Measurements from ENCODE around the gene MIS12. TPM values are rescaled to one million over a fixed set of nuclear protein-coding genes. Genes with fewer than 3 reads are reported as not detected.
A peak's percentile ranks its signal among the peaks of the same experiment; 100 is the strongest.

Gene MIS12
- total and polyA plus RNA-seq, 2 of the 13 experiments (the other 11 are each of a cell fraction or from before 2014, with no cell fraction given) = 13.4 to 28.0 TPM

DNA sequence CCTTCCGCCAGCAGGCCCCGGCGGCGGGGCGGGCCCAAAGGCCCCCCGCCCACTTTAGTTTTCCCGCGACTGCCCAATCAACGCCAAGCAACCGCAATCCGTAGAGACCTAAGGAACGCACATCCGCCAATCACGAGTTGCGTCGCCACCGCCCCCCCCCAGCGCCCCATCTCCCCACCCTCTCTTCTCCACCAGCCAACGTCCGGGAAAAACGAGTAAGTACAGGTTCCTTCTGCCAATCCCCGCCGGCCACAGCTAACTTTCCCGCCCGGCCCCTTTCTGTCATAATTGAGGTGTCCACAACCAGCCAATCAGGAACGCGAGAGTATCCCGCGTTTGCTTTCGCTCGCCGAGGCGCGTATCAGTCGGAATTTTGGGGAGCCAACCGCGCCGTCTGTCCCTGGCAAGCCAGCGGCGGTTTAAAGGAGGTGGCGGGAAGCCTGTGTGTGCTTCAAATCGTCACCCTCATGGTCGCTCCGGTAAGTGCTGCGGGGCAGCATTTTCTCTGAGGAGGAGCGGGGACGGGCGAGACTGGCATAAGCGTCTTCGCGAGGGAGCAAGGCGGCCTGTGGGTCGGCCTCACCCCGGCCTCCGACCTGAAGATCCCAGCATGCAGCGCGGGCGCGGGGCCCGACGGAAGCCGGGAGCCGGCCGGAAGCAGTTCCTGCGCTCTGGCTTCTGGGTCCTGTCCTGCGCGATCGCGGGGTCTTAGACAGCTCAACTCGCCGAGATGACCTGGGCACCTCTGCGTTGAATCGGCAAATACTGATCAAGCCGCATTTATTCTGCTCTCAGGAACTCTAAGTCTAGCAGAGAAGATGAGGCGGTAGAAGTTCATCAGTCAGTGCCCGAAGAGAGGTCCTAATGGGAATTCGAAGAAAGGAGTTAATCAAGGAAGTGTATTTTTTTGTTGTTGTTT lies at the start of gene MIS12 (continued):
- TF ChIP-seq ZEB1 (IDR thresholded peaks at IDR 0.05; ENCODE audit: insufficient replicate concordance, low read depth) (peak; percentile 67), ZNF879 (CRISPR knock-in tag; IDR thresholded peaks at IDR 0.05) (0 out of 2 replicates have a peak, but pooled peaks have one; percentile 38), SCMH1 (CRISPR knock-in tag; IDR thresholded peaks at IDR 0.05; ENCODE audit: borderline replicate concordance) (no peak), SP2 (CRISPR knock-in tag; IDR thresholded peaks at IDR 0.05) (peak; percentile 77), ZKSCAN1 (IDR thresholded peaks at IDR 0.05; ENCODE audit: low read length) (no peak; the same call in 1 of the 2 replicates), HNRNPH1 (optimal IDR thresholded peaks at IDR 0.05; ENCODE audit: low read depth, low read length) (no peak), ZNF44 (CRISPR knock-in tag; IDR thresholded peaks at IDR 0.05) (peak; percentile 80; the same call in 1 of the 2 replicates), PAWR (CRISPR knock-in tag; IDR thresholded peaks at IDR 0.05; ENCODE audit: borderline replicate concordance) (no peak), SMAD9 (CRISPR knock-in tag; IDR thresholded peaks at IDR 0.05) (no peak; the same call in 1 of the 2 replicates), NONO (IDR thresholded peaks at IDR 0.05) (no peak), NONO (CRISPR knock-in tag; conservative IDR thresholded peaks at IDR 0.05) (peak; percentile 83), KAT8 (CRISPR knock-in tag; IDR thresholded peaks at IDR 0.05) (peak; percentile 96), NBN (conservative IDR thresholded peaks at IDR 0.05) (no peak)
- TF ChIP-seq, protein P1, sequence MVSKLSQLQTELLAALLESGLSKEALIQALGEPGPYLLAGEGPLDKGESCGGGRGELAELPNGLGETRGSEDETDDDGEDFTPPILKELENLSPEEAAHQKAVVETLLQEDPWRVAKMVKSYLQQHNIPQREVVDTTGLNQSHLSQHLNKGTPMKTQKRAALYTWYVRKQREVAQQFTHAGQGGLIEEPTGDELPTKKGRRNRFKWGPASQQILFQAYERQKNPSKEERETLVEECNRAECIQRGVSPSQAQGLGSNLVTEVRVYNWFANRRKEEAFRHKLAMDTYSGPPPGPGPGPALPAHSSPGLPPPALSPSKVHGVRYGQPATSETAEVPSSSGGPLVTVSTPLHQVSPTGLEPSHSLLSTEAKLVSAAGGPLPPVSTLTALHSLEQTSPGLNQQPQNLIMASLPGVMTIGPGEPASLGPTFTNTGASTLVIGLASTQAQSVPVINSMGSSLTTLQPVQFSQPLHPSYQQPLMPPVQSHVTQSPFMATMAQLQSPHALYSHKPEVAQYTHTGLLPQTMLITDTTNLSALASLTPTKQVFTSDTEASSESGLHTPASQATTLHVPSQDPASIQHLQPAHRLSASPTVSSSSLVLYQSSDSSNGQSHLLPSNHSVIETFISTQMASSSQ (IDR thresholded peaks at IDR 0.05; ENCODE audit: low read depth) = no peak
- TF ChIP-seq, protein P1 (CRISPR knock-in tag; IDR thresholded peaks at IDR 0.05; ENCODE audit: borderline replicate concordance) = no peak
- TF ChIP-seq, protein P2, sequence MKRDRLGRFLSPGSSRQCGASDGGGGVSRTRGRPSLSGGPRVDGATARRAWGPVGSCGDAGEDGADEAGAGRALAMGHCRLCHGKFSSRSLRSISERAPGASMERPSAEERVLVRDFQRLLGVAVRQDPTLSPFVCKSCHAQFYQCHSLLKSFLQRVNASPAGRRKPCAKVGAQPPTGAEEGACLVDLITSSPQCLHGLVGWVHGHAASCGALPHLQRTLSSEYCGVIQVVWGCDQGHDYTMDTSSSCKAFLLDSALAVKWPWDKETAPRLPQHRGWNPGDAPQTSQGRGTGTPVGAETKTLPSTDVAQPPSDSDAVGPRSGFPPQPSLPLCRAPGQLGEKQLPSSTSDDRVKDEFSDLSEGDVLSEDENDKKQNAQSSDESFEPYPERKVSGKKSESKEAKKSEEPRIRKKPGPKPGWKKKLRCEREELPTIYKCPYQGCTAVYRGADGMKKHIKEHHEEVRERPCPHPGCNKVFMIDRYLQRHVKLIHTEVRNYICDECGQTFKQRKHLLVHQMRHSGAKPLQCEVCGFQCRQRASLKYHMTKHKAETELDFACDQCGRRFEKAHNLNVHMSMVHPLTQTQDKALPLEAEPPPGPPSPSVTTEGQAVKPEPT (CRISPR knock-in tag; IDR thresholded peaks at IDR 0.05; ENCODE audit: low read depth) = no peak
- TF ChIP-seq, protein P3, sequence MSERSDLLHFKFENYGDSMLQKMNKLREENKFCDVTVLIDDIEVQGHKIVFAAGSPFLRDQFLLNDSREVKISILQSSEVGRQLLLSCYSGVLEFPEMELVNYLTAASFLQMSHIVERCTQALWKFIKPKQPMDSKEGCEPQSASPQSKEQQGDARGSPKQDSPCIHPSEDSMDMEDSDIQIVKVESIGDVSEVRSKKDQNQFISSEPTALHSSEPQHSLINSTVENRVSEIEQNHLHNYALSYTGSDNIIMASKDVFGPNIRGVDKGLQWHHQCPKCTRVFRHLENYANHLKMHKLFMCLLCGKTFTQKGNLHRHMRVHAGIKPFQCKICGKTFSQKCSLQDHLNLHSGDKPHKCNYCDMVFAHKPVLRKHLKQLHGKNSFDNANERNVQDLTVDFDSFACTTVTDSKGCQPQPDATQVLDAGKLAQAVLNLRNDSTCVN (CRISPR knock-in tag; IDR thresholded peaks at IDR 0.05; ENCODE audit: borderline replicate concordance) = peak; percentile 74; the same call in 1 of the 2 replicates
- TF ChIP-seq, protein P4, sequence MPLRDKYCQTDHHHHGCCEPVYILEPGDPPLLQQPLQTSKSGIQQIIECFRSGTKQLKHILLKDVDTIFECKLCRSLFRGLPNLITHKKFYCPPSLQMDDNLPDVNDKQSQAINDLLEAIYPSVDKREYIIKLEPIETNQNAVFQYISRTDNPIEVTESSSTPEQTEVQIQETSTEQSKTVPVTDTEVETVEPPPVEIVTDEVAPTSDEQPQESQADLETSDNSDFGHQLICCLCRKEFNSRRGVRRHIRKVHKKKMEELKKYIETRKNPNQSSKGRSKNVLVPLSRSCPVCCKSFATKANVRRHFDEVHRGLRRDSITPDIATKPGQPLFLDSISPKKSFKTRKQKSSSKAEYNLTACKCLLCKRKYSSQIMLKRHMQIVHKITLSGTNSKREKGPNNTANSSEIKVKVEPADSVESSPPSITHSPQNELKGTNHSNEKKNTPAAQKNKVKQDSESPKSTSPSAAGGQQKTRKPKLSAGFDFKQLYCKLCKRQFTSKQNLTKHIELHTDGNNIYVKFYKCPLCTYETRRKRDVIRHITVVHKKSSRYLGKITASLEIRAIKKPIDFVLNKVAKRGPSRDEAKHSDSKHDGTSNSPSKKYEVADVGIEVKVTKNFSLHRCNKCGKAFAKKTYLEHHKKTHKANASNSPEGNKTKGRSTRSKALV (CRISPR knock-in tag; IDR thresholded peaks at IDR 0.05) = no peak
- TF ChIP-seq, protein P5, sequence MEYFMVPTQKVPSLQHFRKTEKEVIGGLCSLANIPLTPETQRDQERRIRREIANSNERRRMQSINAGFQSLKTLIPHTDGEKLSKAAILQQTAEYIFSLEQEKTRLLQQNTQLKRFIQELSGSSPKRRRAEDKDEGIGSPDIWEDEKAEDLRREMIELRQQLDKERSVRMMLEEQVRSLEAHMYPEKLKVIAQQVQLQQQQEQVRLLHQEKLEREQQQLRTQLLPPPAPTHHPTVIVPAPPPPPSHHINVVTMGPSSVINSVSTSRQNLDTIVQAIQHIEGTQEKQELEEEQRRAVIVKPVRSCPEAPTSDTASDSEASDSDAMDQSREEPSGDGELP (IDR thresholded peaks at IDR 0.05; ENCODE audit: borderline replicate concordance, low read depth) = no peak

Measured in HepG2 (cell line).